ENCODE results near the gene CFAP74.

DNA sequence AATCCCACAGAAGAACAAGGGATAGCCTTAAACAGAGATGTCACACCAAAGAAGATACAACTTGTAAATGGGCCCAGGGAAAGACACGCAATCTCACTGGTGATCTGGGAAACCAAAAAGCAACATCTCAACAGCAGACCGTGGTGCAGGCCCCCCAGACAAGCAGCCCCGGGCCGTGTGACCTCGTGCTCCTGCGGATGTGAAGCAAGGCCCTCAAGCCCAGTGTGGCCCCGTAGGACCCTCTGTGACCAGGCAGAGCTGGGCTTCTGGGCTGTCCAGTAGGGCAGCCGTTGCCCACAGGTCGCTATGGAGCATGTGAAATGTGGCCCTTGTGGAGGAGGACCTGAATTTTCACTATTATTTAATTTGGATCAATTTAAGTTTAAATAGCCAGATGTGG, 49.6 kb downstream of the CFAP74 start:
- TF ChIP-seq TAF1 (IDR thresholded peaks at IDR 0.05; ENCODE audit: borderline replicate concordance, low read depth, low read length) (no peak), POLR2A (IDR thresholded peaks at IDR 0.05; ENCODE audit: low read depth, low read length) (no peak)

All from GM12892 (cell line).